Kidney glomerular epithelial cell (primary cell): ENCODE results near the gene SLC39A9.

Experiments used
- DNase-seq: peaks from one replicate; lab custom pipeline; 2025; lab: John Stamatoyannopoulos, UW

SLC39A9 gene

GRCh38 chr14:69424149-69424923 lies 25.8 kb downstream of the SLC39A9 start:
- no peak for DNase-seq

DNA sequence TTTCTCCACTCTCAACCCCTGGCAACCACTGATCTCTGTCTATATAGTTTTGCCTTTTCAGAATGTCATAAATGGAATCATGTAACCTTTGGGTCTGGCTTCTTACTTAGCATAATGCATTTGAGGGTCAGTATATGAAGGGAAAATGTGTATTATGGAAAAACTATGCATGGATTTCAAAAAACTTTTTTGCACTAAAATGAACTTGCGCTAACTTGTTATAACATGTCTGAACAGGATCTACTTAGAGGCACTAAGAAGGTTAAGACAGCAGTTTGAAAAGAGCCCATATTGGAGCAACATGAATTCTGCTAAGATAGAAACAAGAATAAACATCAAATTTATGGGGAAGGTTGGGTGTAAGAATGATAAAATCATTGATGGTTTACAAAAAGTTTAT lies 29.1 kb downstream of the SLC39A9 start:
- DNase-seq, result no peak

DNA sequence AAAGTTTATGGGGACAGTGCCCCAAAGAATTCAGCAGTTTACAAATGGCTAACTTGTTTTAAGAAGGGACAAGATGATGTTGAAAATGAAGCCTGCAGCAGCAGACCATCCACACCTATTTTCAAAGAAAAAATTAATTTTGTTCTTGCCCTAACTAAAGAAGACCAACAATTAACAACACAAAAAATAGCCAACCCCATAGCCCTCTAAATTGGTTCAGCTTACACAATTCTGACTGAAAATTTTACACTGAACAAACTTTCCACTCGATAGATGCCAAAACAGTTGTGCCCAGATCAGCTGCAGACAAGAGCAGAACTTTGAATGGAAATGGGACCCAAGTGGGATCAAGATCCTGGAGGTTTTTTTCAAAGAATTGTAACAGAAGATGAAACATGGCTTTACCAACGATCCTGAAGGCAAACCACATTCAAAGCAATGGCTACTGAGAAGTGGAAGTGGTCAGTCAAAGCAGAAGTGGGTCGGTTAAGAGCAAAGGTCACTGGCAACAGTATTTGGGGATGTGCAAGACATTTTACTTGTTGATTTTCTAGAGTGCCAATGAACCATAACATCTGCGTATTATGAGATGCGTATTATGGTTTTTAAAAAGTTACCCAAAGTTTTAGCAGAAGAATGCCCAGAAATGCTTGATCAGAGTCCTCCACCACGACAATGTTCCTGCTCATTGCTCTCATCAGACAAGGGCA lies 30.0 kb downstream of the SLC39A9 start:
- no peak for DNase-seq

- DNase-seq, result no peak
Observed at GRCh38 chr14:69429643-69430042, 31.2 kb downstream of the SLC39A9 start.

DNA sequence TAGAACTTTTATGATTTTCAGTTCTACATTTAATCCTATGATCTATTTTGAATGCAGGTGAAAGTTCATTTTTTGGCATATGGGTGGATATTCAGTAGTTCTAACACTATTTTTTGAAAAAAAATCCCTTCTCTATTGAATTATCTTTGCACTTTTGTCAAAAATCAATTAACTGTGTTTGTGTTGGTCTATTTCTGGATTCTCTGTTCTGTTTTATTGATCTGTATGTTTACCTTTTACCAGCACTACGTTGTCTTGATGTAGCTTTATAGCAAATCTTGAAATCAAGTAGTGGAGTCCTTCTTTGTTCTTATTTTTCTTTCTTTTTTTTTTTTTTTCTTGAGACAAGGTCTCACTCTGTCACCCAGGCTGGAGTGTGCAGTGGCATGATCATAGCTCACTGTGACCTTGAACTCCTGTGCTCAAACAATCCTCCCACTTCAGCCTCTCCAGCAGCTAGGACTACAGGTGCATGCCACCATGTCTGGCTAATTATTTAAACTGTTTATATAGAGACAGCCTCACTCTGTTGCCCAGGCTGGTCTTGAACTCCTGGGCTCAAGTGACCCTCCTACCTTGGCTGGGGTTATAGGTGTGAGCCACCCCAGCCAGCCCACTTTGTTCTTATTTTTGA lies 31.9 kb downstream of the SLC39A9 start:
- no peak for DNase-seq

DNA sequence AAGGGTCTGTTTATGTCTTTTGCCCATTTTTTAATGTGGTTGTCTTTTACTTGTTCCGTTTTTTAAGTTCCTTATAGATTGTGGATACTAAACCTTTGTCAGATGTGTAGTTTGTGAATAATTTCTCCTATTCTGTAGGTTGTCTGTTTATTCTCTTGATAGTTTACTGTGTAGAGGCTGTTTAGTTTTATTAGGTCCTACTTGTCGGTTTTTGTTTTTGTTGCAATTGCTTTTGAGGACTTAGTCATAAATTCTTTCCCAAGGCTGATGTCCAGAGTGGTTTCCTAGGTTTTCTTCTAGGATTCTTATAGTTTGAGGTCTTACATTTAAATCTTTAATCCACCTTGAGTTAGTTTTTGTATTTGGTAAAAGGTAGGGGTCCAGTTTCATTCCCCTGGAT lies 33.9 kb downstream of the SLC39A9 start:
- no peak for DNase-seq

DNA sequence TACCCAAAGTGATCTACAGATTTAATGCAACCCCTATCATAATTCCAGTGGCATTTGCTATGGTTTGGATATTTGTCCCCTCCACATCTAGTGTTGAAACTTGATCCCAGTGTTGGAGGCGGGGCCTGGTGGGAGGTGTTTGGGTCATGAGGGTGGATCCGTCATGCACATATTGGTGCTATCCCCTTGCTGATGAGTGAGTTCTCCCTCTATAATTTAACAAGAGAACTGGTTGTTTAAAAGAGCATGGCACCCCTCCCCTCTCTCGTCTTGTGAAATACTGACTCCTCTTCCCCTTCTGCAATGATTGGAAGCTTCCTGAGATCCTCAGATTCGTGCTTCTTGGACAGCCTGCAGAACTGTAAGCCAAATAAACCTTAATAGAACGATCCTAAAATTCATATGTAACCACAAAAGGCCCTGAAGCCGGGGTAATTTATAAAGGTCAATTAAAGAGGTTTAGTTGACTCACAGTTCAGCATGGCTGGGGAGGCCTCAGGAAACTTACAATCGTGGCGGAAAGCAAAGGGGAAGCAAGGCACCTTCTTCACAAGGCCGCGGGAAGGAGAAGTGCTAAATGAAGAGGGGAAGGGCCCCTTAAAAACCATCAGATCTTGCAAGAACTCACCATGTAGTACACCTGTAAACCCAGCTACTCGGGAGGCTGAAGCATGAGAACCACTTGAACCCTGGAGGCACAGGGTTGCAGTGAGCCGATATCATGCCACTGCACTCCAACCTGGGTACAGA lies 41.2 kb downstream of the SLC39A9 start:
- no peak for DNase-seq

DNA sequence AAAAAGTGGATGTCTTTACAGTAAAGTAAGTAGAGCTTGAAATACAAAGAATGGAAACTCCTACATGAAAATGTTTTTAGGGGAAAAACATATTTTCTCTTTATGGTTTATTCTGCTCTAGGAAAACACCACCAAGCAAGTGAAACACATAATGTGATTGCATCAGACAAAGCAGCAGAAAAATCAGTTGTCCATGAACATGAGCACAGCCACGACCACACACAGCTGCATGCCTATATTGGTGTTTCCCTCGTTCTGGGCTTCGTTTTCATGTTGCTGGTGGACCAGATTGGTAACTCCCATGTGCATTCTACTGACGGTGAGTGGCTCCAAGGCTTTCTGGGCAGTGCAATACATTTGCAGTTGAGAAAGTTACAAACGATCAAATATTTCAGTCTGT lies 43.5 kb downstream of the SLC39A9 start:
- no peak for DNase-seq

DNA sequence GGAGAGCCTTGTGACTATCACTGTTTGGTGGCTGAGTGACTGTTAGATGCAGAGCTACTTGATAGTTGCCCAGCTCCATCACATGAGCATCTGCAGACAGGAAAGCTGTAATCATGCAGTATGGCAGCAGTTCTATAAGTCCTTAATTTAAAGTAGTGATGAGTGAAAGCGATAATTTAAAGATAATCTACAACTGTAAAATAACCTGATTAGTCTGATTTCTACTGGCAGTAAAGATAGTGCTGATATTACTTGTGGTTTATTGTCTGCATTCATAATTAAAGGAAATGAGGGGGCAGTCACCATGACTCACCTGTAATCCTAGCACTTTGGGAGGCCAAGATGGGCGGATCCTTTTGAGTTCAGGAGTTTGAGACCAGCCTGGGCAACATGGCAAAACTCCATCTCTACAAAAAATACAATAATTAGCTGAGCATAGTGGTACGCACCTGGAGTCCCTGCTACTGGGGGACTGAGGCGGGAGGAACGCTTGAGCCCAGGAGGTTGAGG lies 44.9 kb downstream of the SLC39A9 start:
- no peak for DNase-seq

DNA sequence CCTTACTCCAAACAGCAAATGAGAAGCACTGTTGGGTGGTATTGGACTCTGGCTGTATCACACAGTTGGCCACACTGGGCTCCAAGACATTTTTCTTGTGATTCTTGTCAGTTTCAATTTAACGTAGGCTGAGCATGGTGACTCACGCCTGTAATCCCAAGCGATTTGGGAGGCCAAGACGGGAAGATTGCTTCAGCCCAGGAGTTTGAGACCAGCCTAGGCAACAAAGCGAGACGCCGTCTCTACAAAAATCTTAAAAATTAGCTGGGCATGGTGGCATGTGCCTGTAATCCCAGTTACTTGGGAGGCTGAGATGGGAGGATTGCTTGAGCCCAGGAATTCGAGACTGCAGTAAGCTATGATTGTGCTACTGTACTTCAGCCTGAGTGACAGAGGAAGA lies 50.7 kb downstream of the SLC39A9 start:
- DNase-seq, result no peak

DNA sequence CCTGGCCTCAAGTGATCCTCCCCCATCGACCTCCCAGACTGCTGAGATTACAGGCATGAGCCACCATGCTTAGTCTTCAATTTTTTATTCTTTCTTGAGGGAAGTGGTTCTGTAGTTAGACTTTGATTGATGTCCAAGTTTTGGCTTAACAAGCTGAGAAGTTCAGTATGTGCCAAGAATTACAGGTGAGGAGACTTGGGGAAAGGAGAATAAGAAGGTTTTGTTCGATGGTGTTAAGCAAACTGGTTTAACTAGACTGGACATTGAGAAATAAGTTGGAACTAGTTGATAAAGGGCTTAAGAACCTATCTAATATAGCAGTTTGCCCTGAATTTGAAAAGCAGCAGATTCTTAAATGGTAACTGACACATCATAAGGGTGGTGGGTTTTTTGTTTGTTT lies 53.4 kb downstream of the SLC39A9 start:
- DNase-seq, result no peak

DNA sequence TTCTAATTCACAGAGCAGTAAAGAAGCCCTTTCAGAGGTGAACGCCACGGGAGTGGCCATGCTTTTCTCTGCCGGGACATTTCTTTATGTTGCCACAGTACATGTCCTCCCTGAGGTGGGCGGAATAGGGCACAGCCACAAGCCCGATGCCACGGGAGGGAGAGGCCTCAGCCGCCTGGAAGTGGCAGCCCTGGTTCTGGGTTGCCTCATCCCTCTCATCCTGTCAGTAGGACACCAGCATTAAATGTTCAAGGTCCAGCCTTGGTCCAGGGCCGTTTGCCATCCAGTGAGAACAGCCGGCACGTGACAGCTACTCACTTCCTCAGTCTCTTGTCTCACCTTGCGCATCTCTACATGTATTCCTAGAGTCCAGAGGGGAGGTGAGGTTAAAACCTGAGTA lies 59.9 kb downstream of the SLC39A9 start:
- DNase-seq, result no peak

DNA sequence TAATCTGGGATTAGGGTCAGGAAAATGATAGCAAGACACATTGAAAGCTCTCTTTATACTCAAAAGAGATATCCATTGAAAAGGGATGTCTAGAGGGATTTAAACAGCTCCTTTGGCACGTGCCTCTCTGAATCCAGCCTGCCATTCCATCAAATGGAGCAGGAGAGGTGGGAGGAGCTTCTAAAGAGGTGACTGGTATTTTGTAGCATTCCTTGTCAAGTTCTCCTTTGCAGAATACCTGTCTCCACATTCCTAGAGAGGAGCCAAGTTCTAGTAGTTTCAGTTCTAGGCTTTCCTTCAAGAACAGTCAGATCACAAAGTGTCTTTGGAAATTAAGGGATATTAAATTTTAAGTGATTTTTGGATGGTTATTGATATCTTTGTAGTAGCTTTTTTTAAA lies 60.6 kb downstream of the SLC39A9 start:
- DNase-seq, result no peak

GRCh38 chr14:69460093-69460701 lies 61.7 kb downstream of the SLC39A9 start:
- DNase-seq, result peak; percentile 77

- DNase-seq, result no peak
Observed at GRCh38 chr14:69464379-69464778, 65.9 kb downstream of the SLC39A9 start.

- DNase-seq, result peak; percentile 96
Observed at GRCh38 chr14:69464829-69465228, 66.3 kb downstream of the SLC39A9 start.

- no peak for DNase-seq
Observed at GRCh38 chr14:69468949-69469348, 70.5 kb downstream of the SLC39A9 start.

DNA sequence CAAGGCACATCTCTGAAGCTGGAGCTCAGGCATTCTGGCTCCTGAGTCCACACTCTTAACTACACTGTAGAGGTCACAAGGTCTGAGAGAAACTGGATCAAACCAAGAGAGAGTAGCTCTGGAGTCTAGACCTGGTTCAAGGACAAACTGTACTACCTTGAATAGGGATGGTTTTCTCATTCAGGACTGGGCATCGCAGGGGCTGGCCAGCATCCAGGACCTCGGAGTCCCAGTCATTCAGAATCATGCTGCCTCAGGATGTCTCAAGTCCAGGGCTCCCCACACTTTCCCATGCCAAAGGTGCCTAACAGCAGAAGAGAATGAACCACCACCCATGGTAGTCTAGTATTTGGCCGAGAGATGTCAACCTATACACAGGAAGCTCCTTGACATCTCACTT lies 72.9 kb downstream of the SLC39A9 start:
- DNase-seq, result no peak

DNA sequence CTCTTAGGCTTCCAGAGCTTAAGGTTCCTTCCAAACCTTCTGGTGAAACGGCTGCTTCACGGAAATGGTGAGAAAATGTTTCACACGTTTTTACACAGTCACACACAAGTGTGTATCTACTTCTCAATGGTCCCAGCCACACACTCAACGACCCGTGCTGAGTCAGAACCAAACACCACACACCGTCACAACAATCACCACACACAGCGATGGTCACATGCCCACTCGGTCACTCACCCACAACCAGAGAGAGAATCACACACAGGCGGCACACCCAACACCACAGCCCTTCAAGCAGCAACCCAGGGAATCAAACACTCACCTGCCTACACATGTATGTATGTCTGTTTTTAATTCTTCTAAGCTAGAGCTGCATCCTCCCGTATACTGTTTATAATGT lies 73.4 kb downstream of the SLC39A9 start:
- DNase-seq, result no peak

DNA sequence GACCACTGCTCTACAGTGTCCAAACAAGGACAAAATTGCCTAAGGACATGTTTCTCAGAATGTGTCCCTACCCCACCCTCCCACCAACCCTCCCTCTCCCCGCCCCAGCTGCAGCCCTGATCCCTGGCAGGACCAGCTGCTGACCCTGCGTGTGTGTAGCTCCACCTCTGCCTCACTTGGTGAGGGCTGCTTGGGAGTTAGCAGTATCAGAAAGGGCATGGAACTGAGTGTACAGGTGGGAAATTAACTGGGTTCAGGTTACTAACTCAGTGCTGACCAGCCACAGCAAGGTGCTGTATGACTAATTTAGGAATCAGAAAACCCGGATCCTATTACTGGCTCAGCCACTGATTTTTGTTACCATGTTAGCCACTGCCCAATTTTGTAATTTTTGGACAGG lies 74.8 kb downstream of the SLC39A9 start:
- DNase-seq, result no peak

- no peak for DNase-seq
Observed at GRCh38 chr14:69473946-69474345, 75.5 kb downstream of the SLC39A9 start.
